Bronchial epithelial cell (primary cell): ENCODE results near the gene MRPL28. TPM values are rescaled to one million over a fixed set of nuclear protein-coding genes. Genes with fewer than 3 reads are reported as not detected.
A peak's percentile ranks its signal among the peaks of the same experiment; 100 is the strongest.
"Not testable (repeated sequence)": the region's sequence is repeated elsewhere in the genome, so short reads cannot be mapped to it uniquely, and the experiment has no call there.

Experiments
- DNase-seq: peaks from one replicate; pipeline ENCODE4 v3.0.0-alpha.2; 2010; ENCODE audit warnings: low read depth
- FAIRE-seq: peaks from 2 replicates; lab custom pipeline; 2011; peaks lifted over from hg19 to GRCh38; lab: Jason Lieb, UNC
- H3K27me3 ChIP-seq: 2 replicates; pipeline ENCODE4 v1.5.1; 2011; ENCODE audit warnings: low read length; ENCODE audit not compliant: control insufficient read depth, insufficient read depth
- H3K36me3 ChIP-seq: 2 replicates; pipeline ENCODE4 v1.5.1; 2011; ENCODE audit warnings: low read length; ENCODE audit not compliant: control insufficient read depth, insufficient read depth
- H3K4me3 ChIP-seq: 2 replicates; pipeline ENCODE4 v1.5.1; 2011; ENCODE audit warnings: mild to moderate bottlenecking, low read depth, low read length, control low read depth
- CTCF ChIP-seq: IDR thresholded peaks from 2 replicates; pipeline ENCODE4 v1.5.1; 2011; ENCODE audit warnings: mild to moderate bottlenecking, moderate library complexity, low read length, control low read depth, inconsistent platforms; ENCODE audit not compliant: insufficient read depth, severe bottlenecking
- total RNA-seq: library from RNA; depleted of rRNA; stranded (reverse); fragments of >200 nt; gene quantifications from 2 replicates; pipeline ENCODE4 v1.2.1, GENCODE V29; 2014

The MRPL28 gene
- total RNA-seq, 1 donor from 2014 or later, result 113 TPM

GRCh38 chr16:333406-334094 is 36.8 kb downstream of the MRPL28 start:
- TF ChIP-seq CTCF, result no peak
- Histone ChIP-seq H3K4me3 (no peak overlapping the region), H3K36me3 (peaks cover 1% of the 10 kb centered on the region), H3K27me3 (no peaks in the 10 kb centered on the region)
- no peak for DNase-seq
- no peak for FAIRE-seq

GRCh38 chr16:331181-331814 is 39.0 kb downstream of the MRPL28 start:
- not testable (repeated sequence) for H3K4me3 ChIP-seq, H3K36me3 ChIP-seq, DNase-seq, H3K27me3 ChIP-seq
- peak; percentile 60 for FAIRE-seq

GRCh38 chr16:330741-331140 is 39.6 kb downstream of the MRPL28 start:
- DNase-seq, result no peak
- no peaks in the 10 kb centered on the region for H3K27me3 ChIP-seq
- FAIRE-seq, result no peak
- no peak for TF ChIP-seq CTCF
- peaks cover under 1% of the 10 kb centered on the region for H3K36me3 ChIP-seq
- no peak overlapping the region for H3K4me3 ChIP-seq

GRCh38 chr16:325375-326145 is 44.8 kb downstream of the MRPL28 start:
- H3K4me3 ChIP-seq, result no peak overlapping the region
- TF ChIP-seq CTCF, result no peak
- FAIRE-seq (no peak), DNase-seq (no peak)
- H3K27me3 ChIP-seq, result no peaks in the 10 kb centered on the region
- H3K36me3 ChIP-seq, result peaks cover 12% of the 10 kb centered on the region

GRCh38 chr16:324451-325334 is 45.6 kb downstream of the MRPL28 start:
- DNase-seq, result no peak
- H3K4me3 ChIP-seq, result no peak overlapping the region
- no peaks in the 10 kb centered on the region for H3K27me3 ChIP-seq
- no peak for FAIRE-seq
- peaks cover 14% of the 10 kb centered on the region for H3K36me3 ChIP-seq
- no peak for TF ChIP-seq CTCF
